KOPT-K1 (cell line): Measurements from ENCODE around the gene FAM227B.
"Not testable (repeated sequence)": the region's sequence is repeated elsewhere in the genome, so short reads cannot be mapped to it uniquely, and the experiment has no call there.

Experiments used
- H3K27ac ChIP-seq: fragments of 200-600 bp; sonication (generic); 2 replicates; pipeline ENCODE4 v1.5.1; 2016; ENCODE audit warnings: antibody characterized with exemption, mild to moderate bottlenecking, low read depth, low read length; ENCODE audit not compliant: poor library complexity, severe bottlenecking
- H3K36me3 ChIP-seq: fragments of 200-600 bp; sonication (generic); 2 replicates; pipeline ENCODE4 v1.5.1; 2017; ENCODE audit warnings: antibody characterized with exemption, mild to moderate bottlenecking, low read length, moderate library complexity; ENCODE audit not compliant: insufficient read depth
- H3K9me3 ChIP-seq: fragments of 200-600 bp; sonication (generic); 2 replicates; pipeline ENCODE4 v1.5.1; 2017; ENCODE audit warnings: antibody characterized with exemption, low read length, mild to moderate bottlenecking; ENCODE audit not compliant: insufficient read depth, poor library complexity, severe bottlenecking

FAM227B gene

GRCh38 chr15:49418811-49419210 lies 201.8 kb downstream of the FAM227B start:
- no peaks in the 10 kb centered on the region for H3K36me3 ChIP-seq
- no peaks in the 10 kb centered on the region for H3K9me3 ChIP-seq
- H3K27ac ChIP-seq = no peak overlapping the region

- no peak overlapping the region for H3K27ac ChIP-seq
- no peaks in the 10 kb centered on the region for H3K9me3 ChIP-seq
- no peaks in the 10 kb centered on the region for H3K36me3 ChIP-seq
These were observed 205.0 kb downstream of the FAM227B start for GRCh38 chr15:49415638-49416037.

- Histone ChIP-seq H3K9me3 (no peaks in the 10 kb centered on the region), H3K36me3 (no peaks in the 10 kb centered on the region), H3K27ac (no peak overlapping the region)
These were observed 205.5 kb downstream of the FAM227B start for GRCh38 chr15:49415149-49415548.

GRCh38 chr15:49412797-49413196 lies 207.8 kb downstream of the FAM227B start:
- Histone ChIP-seq H3K9me3 (no peaks in the 10 kb centered on the region), H3K36me3 (no peaks in the 10 kb centered on the region), H3K27ac (no peak overlapping the region)

- H3K36me3 ChIP-seq = no peaks in the 10 kb centered on the region
- no peaks in the 10 kb centered on the region for H3K9me3 ChIP-seq
- H3K27ac ChIP-seq = no peak overlapping the region
These were observed 210.0 kb downstream of the FAM227B start for GRCh38 chr15:49410641-49411040.

GRCh38 chr15:49406352-49407118 lies 214.1 kb downstream of the FAM227B start:
- H3K9me3 ChIP-seq = no peaks in the 10 kb centered on the region
- H3K36me3 ChIP-seq = no peaks in the 10 kb centered on the region
- no peak overlapping the region for H3K27ac ChIP-seq

GRCh38 chr15:49402515-49403296 lies 217.9 kb downstream of the FAM227B start:
- not testable (repeated sequence) for H3K27ac ChIP-seq, H3K36me3 ChIP-seq, H3K9me3 ChIP-seq

DNA sequence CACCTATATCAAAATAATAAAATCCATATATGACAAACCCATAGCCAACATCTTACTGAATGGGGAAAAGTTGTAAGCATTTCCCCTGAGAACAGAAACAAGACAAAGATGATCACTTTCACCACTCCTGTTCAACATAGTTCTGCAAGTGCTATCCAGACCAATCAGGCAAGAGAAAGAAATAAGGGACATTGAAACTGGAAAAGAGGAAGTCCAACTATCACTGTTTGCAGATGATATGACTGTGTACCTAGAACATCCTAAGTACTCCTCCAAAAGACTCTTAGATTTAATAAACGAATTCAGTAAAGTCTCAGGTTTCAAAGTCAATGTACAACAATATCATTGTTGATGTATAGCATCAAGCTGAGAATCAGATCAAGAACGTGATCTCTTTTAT lies 233.1 kb downstream of the FAM227B start:
- Histone ChIP-seq H3K27ac (no peak overlapping the region), H3K36me3 (no peaks in the 10 kb centered on the region), H3K9me3 (no peaks in the 10 kb centered on the region)

DNA sequence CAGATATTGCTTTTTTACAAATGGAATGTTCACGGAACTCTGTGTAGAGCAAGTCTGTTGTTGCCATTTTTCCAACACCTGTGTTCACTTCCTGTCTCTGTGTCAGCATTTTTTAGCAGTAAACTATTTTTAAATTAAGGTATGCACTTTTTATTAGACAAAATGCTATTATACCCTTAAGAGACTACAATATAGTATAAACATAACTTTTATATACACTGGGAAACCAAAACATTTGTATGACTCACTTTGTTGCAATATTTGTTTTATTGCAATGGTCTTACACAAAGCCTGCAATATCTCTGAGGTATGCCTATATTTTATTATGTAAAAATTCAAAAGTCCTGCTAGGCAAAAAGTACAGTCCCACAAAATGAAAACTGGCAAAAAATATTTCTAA lies 237.4 kb downstream of the FAM227B start:
- H3K9me3 ChIP-seq = no peaks in the 10 kb centered on the region
- H3K27ac ChIP-seq = no peak overlapping the region
- H3K36me3 ChIP-seq = no peaks in the 10 kb centered on the region

- Histone ChIP-seq H3K9me3 (no peaks in the 10 kb centered on the region), H3K27ac (no peak overlapping the region), H3K36me3 (no peaks in the 10 kb centered on the region)
These were observed 238.2 kb downstream of the FAM227B start for GRCh38 chr15:49382394-49382793.

DNA sequence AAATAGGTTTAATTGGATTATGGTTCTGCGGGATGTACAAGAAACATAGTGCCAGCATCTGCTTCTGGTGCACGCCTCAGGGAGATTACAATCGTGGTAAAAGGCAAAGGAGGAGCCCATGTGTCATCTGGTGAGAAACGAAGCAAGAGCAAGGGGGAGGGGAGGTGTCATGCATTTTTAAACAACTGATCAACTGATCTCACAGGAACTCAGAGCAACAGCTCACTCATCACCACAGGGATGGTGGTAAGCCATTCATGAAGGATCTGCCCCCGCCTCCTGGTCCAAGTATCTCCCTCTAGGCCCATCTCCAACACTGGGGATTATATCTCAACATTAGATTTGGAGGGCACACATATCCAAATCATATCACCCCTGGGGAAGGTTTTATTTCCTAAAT lies 239.7 kb downstream of the FAM227B start:
- H3K9me3 ChIP-seq = no peaks in the 10 kb centered on the region
- H3K36me3 ChIP-seq = no peaks in the 10 kb centered on the region
- no peak overlapping the region for H3K27ac ChIP-seq

DNA sequence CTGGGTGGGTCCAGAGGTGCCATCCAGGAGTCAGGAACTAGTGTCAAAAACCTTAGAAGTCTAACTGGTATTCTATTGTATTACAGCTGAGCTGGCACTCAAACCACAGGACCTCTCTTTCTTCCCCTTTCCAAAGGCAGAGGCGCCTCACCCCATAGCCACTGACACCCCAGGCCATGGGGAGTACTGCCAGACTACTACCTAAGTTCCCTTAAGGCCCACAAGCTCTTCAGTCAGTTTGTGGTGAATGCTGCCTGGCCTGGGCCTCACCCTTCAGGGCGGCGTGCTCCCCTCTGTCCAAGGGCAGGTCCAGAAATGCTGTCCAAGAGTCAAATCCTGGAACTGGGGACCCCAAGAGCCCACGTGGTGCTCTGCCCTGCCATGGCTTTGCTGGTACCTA lies 240.6 kb downstream of the FAM227B start:
- H3K36me3 ChIP-seq = no peaks in the 10 kb centered on the region
- H3K27ac ChIP-seq = no peak overlapping the region
- H3K9me3 ChIP-seq = no peaks in the 10 kb centered on the region

- Histone ChIP-seq H3K36me3 (no peaks in the 10 kb centered on the region), H3K27ac (no peak overlapping the region), H3K9me3 (no peaks in the 10 kb centered on the region)
These were observed 248.3 kb downstream of the FAM227B start for GRCh38 chr15:49372366-49372765.

GRCh38 chr15:49370782-49371181 lies 249.8 kb downstream of the FAM227B start:
- Histone ChIP-seq H3K27ac (no peak overlapping the region), H3K36me3 (no peaks in the 10 kb centered on the region), H3K9me3 (no peaks in the 10 kb centered on the region)

DNA sequence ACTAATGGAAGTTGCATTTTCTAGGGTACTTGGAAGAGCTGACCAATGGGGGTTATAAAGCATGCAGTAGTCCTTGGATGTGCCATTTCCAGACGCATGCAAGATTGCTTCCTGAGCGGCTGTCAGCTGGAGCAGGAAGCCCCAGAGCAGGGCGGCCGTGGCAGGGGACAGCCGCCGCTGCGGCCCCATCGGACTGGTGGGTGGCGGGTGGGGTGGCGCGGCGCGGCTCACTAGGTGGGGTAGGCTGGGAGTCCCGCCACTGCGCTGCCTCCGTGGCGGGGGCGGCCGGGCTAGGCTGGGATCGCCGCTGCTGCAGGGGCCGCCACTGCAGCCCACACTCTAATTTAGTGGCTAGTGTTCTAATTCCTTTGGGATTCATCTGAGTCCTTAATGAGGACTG lies 254.1 kb downstream of the FAM227B start:
- no peaks in the 10 kb centered on the region for H3K36me3 ChIP-seq
- H3K27ac ChIP-seq = no peak overlapping the region
- H3K9me3 ChIP-seq = no peaks in the 10 kb centered on the region

DNA sequence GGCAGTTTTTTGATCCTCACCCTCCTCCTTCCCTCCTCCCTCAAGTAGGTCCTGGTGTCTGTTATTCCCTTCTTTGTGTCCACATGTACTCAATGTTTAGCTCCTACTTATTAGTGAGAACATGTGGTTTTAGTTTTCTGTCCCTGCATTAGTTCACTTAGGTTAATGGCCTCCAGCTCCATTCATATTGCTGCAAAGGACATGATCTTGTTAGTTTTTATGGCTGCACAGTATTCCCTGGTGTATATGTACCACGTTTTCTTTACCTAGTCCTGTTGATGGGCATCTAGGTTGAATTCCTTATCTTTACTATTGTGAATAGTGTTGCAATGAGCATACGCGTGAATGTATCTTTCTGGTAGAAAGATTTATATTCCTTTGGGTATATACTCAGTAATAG lies 259.2 kb downstream of the FAM227B start:
- Histone ChIP-seq H3K36me3 (no peaks in the 10 kb centered on the region), H3K27ac (no peak overlapping the region), H3K9me3 (no peaks in the 10 kb centered on the region)
